Activated CD8-positive, alpha-beta T cell treated with anti-CD3 and anti-CD28 coated beads for 36 hours (primary cell): ENCODE measurements around the gene LGALS13. TPM values are rescaled to one million over a fixed set of nuclear protein-coding genes. Genes with fewer than 3 reads are reported as not detected.
"Not testable (repeated sequence)": the region's sequence is repeated elsewhere in the genome, so short reads cannot be mapped to it uniquely, and the experiment has no call there.

Source experiments
- ATAC-seq: fragments of 200-7000 bp; cut with Tn5 transposase; one replicate; pipeline ENCODE4 v1.10.0; 2021; ENCODE audit warnings: mild to moderate bottlenecking, moderate library complexity
- CTCF ChIA-PET: fragments of 350-600 bp; sonication (Branson Sonifier 250); formaldehyde crosslinking; loops from one replicate; lab custom pipeline; 2021; ENCODE audit warnings: antibody characterized with exemption; lab: Charles Lee
- POLR2A ChIA-PET: fragments of 350-600 bp; sonication (Branson Sonifier 250); formaldehyde crosslinking; loops from one replicate; lab custom pipeline; 2021; ENCODE audit warnings: antibody characterized with exemption; lab: Charles Lee
- DNase-seq: peaks from one replicate; pipeline ENCODE4 v3.0.0-alpha.2; 2020
- H3K27ac Mint-ChIP-seq: one replicate; pipeline ENCODE4 v1.8.0; 2021; ENCODE audit warnings: mild to moderate bottlenecking, mixed read lengths
- H3K27me3 Mint-ChIP-seq: one replicate; pipeline ENCODE4 v1.8.0; 2021; ENCODE audit warnings: mixed read lengths
- H3K36me3 Mint-ChIP-seq: one replicate; pipeline ENCODE4 v1.8.0; 2021; ENCODE audit warnings: low read depth, mixed read lengths
- H3K4me1 Mint-ChIP-seq: one replicate; pipeline ENCODE4 v1.8.0; 2021; ENCODE audit warnings: low read depth, mixed read lengths
- H3K4me3 Mint-ChIP-seq: one replicate; pipeline ENCODE4 v1.8.0; 2021; ENCODE audit warnings: mild to moderate bottlenecking, moderate library complexity, mixed read lengths
- H3K9me3 Mint-ChIP-seq: one replicate; pipeline ENCODE4 v1.8.0; 2021; ENCODE audit warnings: mixed read lengths
- CTCF ChIP-seq: fragments of 200-600 bp; IDR thresholded peaks from one replicate; pipeline ENCODE4 v1.8.0; 2022; ENCODE audit warnings: antibody characterized with exemption, mild to moderate bottlenecking
- intact Hi-C: fragments of 100-400 bp; cut with micrococcal nuclease; formaldehyde crosslinking; loops from one replicate; pipeline ENCODE4 v1.10.0; 2022
- total RNA-seq, 2 experiments: library from RNA; stranded (reverse); gene quantifications; one replicate each; pipeline ENCODE4 v1.2.3, GENCODE V29; 2021

Gene LGALS13
- total RNA-seq, 2 experiments from 2014 or later, result not detected

- no peak overlapping the region for H3K4me3 Mint-ChIP-seq
- peaks cover 3% of the 10 kb centered on the region for H3K4me1 Mint-ChIP-seq
- ATAC-seq (no peak), DNase-seq (no peak)
- peaks cover 2% of the 10 kb centered on the region for H3K27me3 Mint-ChIP-seq
- no peaks in the 10 kb centered on the region for H3K9me3 Mint-ChIP-seq
- intact Hi-C loops, result no loop called here
- H3K36me3 Mint-ChIP-seq, result no peaks in the 10 kb centered on the region
- POLR2A ChIA-PET, result no interaction called here
- CTCF ChIA-PET, result no interaction called here
- no peak for TF ChIP-seq CTCF
- H3K27ac Mint-ChIP-seq, result no peak overlapping the region
Measured at GRCh38 chr19:39607021-39607420, 4.7 kb downstream of the LGALS13 start.

GRCh38 chr19:39607561-39607960, 5.2 kb downstream of the LGALS13 start:
- ChIA-PET CTCF (no interaction called here), POLR2A (no interaction called here)
- ATAC-seq (no peak), DNase-seq (no peak)
- peaks cover 1% of the 10 kb centered on the region for H3K27me3 Mint-ChIP-seq
- no peak for TF ChIP-seq CTCF
- H3K27ac Mint-ChIP-seq, result no peak overlapping the region
- intact Hi-C loops, result no loop called here
- H3K9me3 Mint-ChIP-seq, result no peaks in the 10 kb centered on the region
- H3K4me3 Mint-ChIP-seq, result no peak overlapping the region
- peaks cover 3% of the 10 kb centered on the region for H3K4me1 Mint-ChIP-seq
- H3K36me3 Mint-ChIP-seq, result no peaks in the 10 kb centered on the region

DNA sequence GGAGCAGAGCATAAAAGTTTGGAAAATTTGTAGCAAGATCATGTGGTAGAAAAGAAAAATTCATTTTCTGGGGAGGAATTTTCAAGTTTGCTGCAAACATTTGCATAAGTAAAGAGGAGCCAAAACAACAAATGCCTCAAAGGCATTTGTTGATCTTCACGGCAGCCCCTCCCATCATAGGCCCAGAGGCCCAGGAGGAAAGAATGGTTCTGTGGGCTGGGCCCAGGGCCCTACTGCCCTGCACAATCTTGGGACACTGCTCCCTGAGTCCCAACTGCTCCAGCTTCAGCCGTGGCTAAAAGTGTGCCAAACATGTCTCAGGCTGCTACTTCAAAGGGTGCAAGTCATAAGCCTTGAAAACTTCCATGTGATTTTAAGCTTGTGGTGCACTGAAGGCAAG, 11.3 kb downstream of the LGALS13 start:
- ChIA-PET POLR2A (no interaction called here), CTCF (no interaction called here)
- peaks cover 6% of the 10 kb centered on the region for H3K9me3 Mint-ChIP-seq
- no peak for ATAC-seq
- H3K4me1 Mint-ChIP-seq, result no peaks in the 10 kb centered on the region
- H3K27me3 Mint-ChIP-seq, result peaks cover 9% of the 10 kb centered on the region
- intact Hi-C loops, result no loop called here
- H3K4me3 Mint-ChIP-seq, result no peak overlapping the region
- no peak overlapping the region for H3K27ac Mint-ChIP-seq
- DNase-seq, result no peak
- TF ChIP-seq CTCF, result no peak
- H3K36me3 Mint-ChIP-seq, result no peaks in the 10 kb centered on the region

DNA sequence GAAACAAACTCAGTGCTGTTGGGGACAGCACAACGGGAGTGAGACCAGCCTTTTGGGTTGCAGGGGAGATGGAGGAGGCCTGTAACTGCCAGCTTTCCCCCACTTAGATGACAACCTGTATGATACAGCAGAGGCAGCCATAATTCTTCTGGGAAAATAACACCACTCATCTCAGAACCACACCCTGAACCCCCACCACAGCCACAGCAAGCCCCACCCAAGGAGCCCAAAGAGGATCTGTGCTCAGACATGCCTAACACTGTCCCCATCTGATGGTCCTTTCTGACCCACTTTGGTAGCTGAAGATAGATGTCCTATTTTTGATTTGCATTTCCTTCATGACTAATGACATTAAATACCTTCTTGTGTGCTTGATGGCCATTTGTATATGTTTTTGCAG, 15.4 kb downstream of the LGALS13 start:
- intact Hi-C loops, result no loop called here
- H3K36me3 Mint-ChIP-seq, result no peaks in the 10 kb centered on the region
- no peaks in the 10 kb centered on the region for H3K4me1 Mint-ChIP-seq
- TF ChIP-seq CTCF, result no peak
- ChIA-PET CTCF (no interaction called here), POLR2A (no interaction called here)
- ATAC-seq (no peak), DNase-seq (no peak)
- H3K4me3 Mint-ChIP-seq, result no peak overlapping the region
- peaks cover 6% of the 10 kb centered on the region for H3K9me3 Mint-ChIP-seq
- peaks cover 48% of the 10 kb centered on the region for H3K27me3 Mint-ChIP-seq
- H3K27ac Mint-ChIP-seq, result no peak overlapping the region

GRCh38 chr19:39623946-39624345, 21.6 kb downstream of the LGALS13 start:
- no peak overlapping the region for H3K27ac Mint-ChIP-seq
- no peak for DNase-seq
- peaks cover 63% of the 10 kb centered on the region for H3K27me3 Mint-ChIP-seq
- H3K9me3 Mint-ChIP-seq, result no peaks in the 10 kb centered on the region
- H3K36me3 Mint-ChIP-seq, result no peaks in the 10 kb centered on the region
- intact Hi-C loops, result no loop called here
- H3K4me3 Mint-ChIP-seq, result no peak overlapping the region
- no peak for ATAC-seq
- ChIA-PET CTCF (interaction anchor here (1.3 to 2.1 kb wide), 2 partner anchors 51 to 169 kb away, joined by 3 to 5 read pairs; no protein-coding TSS in a partner anchor), POLR2A (no interaction called here)
- no peaks in the 10 kb centered on the region for H3K4me1 Mint-ChIP-seq
- no peak for TF ChIP-seq CTCF

DNA sequence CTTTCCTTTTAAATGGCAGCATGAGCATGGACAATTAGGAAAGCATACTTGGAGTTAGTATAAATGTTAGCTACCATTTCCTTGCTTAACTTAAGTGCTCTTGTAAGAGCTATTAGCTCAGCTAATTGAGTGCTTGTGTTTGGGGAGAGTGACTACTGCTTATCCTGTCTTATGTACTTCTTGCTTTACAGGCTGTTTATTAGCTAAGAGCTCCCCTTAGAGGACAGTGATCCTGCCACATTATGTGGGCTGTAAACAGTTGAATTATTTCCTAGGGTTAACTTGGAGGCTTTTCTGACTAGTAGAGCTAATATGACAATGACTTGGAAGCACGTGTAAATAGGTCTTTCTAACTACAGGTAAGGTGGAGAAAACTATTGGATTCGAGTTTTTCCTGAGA, 25.3 kb downstream of the LGALS13 start:
- H3K4me3 Mint-ChIP-seq, H3K27ac Mint-ChIP-seq, H3K36me3 Mint-ChIP-seq, DNase-seq, H3K4me1 Mint-ChIP-seq, POLR2A ChIA-PET, H3K9me3 Mint-ChIP-seq, intact Hi-C loops, ATAC-seq: not testable (repeated sequence)
- peaks cover 33% of the 10 kb centered on the region for H3K27me3 Mint-ChIP-seq
- CTCF ChIA-PET, result interaction anchor here (1.0 to 1.2 kb wide), 3 partner anchors 13 to 95 kb away, joined by 3 to 9 read pairs (median 3); partner anchors contain the start of gene EID2B
